Measurements from ENCODE around the gene FAM98A.

FAM98A gene

DNA sequence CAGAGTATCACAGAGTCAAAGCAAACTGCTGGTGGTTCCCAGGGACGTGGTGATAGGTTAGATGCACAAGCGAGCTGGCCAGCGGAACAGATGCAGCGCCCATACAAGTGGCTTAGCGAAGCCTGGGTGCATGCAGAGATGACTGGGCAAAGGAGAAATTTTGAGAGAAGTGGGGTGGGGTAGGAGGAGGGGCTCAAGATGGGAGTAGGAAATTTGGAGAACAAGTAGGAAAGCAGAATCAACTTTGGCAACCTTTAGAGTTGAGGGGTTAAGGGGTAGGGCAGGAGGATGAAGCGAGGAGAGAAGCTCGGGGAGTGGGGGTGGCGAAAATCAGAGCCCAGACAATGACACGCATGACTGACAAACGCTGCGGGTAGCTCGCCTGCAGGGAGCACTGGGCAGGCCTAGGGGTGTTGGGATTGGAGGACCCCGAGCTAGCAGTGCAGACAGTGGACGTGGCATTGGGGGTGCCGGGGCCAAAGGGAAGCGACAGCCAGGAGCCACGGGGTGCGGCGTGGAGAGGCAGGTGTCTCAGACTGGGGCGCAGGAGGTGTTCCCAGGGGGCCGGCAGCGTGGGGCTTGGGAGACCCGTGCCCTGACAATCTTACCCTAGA is 431 bp downstream of the FAM98A start (continued):
- no peak for TF ChIP-seq ZNF433 (tag by site-specific recombination; IDR thresholded peaks at IDR 0.05; ENCODE audit: low read depth)
- TF ChIP-seq ZEB2 (tag by site-specific recombination; IDR thresholded peaks at IDR 0.05), result 0 out of 2 replicates have a peak, but pooled peaks have one; percentile 16
- no peak for TF ChIP-seq ZNF624 (tag by site-specific recombination; IDR thresholded peaks at IDR 0.05)
- no peak for TF ChIP-seq ZNF776 (tag by site-specific recombination; IDR thresholded peaks at IDR 0.05; ENCODE audit: borderline replicate concordance)
- 0 out of 2 replicates have a peak, but pooled peaks have one; percentile 28 for TF ChIP-seq WT1 (tag by site-specific recombination; IDR thresholded peaks at IDR 0.05)
- TF ChIP-seq, protein P1, sequence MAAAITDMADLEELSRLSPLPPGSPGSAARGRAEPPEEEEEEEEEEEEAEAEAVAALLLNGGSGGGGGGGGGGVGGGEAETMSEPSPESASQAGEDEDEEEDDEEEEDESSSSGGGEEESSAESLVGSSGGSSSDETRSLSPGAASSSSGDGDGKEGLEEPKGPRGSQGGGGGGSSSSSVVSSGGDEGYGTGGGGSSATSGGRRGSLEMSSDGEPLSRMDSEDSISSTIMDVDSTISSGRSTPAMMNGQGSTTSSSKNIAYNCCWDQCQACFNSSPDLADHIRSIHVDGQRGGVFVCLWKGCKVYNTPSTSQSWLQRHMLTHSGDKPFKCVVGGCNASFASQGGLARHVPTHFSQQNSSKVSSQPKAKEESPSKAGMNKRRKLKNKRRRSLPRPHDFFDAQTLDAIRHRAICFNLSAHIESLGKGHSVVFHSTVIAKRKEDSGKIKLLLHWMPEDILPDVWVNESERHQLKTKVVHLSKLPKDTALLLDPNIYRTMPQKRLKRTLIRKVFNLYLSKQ (tag by site-specific recombination; IDR thresholded peaks at IDR 0.05; ENCODE audit: borderline replicate concordance), result no peak
- no peak for TF ChIP-seq ZNF169 (tag by site-specific recombination; IDR thresholded peaks at IDR 0.05)
- TF ChIP-seq, protein P2, sequence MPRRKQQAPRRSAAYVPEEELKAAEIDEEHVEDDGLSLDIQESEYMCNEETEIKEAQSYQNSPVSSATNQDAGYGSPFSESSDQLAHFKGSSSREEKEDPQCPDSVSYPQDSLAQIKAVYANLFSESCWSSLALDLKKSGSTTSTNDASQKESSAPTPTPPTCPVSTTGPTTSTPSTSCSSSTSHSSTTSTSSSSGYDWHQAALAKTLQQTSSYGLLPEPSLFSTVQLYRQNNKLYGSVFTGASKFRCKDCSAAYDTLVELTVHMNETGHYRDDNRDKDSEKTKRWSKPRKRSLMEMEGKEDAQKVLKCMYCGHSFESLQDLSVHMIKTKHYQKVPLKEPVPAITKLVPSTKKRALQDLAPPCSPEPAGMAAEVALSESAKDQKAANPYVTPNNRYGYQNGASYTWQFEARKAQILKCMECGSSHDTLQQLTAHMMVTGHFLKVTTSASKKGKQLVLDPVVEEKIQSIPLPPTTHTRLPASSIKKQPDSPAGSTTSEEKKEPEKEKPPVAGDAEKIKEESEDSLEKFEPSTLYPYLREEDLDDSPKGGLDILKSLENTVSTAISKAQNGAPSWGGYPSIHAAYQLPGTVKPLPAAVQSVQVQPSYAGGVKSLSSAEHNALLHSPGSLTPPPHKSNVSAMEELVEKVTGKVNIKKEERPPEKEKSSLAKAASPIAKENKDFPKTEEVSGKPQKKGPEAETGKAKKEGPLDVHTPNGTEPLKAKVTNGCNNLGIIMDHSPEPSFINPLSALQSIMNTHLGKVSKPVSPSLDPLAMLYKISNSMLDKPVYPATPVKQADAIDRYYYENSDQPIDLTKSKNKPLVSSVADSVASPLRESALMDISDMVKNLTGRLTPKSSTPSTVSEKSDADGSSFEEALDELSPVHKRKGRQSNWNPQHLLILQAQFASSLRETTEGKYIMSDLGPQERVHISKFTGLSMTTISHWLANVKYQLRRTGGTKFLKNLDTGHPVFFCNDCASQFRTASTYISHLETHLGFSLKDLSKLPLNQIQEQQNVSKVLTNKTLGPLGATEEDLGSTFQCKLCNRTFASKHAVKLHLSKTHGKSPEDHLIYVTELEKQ (tag by site-specific recombination; IDR thresholded peaks at IDR 0.05; ENCODE audit: borderline replicate concordance), result 0 out of 2 replicates have a peak, but pooled peaks have one; percentile 24
- TF ChIP-seq ZNF501 (tag by site-specific recombination; IDR thresholded peaks at IDR 0.05), result 0 out of 2 replicates have a peak, but pooled peaks have one; percentile 60
- TF ChIP-seq, protein P3, sequence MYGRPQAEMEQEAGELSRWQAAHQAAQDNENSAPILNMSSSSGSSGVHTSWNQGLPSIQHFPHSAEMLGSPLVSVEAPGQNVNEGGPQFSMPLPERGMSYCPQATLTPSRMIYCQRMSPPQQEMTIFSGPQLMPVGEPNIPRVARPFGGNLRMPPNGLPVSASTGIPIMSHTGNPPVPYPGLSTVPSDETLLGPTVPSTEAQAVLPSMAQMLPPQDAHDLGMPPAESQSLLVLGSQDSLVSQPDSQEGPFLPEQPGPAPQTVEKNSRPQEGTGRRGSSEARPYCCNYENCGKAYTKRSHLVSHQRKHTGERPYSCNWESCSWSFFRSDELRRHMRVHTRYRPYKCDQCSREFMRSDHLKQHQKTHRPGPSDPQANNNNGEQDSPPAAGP (tag by site-specific recombination; IDR thresholded peaks at IDR 0.05), result peak; percentile 41; the same call in 1 of the 2 replicates
- 0 out of 2 replicates have a peak, but pooled peaks have one; percentile 31 for TF ChIP-seq ZNF561 (tag by site-specific recombination; IDR thresholded peaks at IDR 0.05; ENCODE audit: borderline replicate concordance)
- 0 out of 2 replicates have a peak, but pooled peaks have one; percentile 24 for TF ChIP-seq CTCF (tag by site-specific recombination; IDR thresholded peaks at IDR 0.05)
- TF ChIP-seq OSR2 (tag by site-specific recombination; IDR thresholded peaks at IDR 0.05), result peak; percentile 42; the same call in 1 of the 2 replicates
- no peak for TF ChIP-seq ZNF48 (tag by site-specific recombination; IDR thresholded peaks at IDR 0.05)
- TF ChIP-seq YY2 (tag by site-specific recombination; IDR thresholded peaks at IDR 0.05), result 0 out of 2 replicates have a peak, but pooled peaks have one; percentile 40
- no peak for TF ChIP-seq KLF7 (tag by site-specific recombination; IDR thresholded peaks at IDR 0.05; ENCODE audit: borderline replicate concordance)
- no peak for TF ChIP-seq ZNF580 (tag by site-specific recombination; IDR thresholded peaks at IDR 0.05)
- TF ChIP-seq, protein P4, sequence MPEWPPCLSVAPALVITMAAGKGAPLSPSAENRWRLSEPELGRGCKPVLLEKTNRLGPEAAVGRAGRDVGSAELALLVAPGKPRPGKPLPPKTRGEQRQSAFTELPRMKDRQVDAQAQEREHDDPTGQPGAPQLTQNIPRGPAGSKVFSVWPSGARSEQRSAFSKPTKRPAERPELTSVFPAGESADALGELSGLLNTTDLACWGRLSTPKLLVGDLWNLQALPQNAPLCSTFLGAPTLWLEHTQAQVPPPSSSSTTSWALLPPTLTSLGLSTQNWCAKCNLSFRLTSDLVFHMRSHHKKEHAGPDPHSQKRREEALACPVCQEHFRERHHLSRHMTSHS (tag by site-specific recombination; IDR thresholded peaks at IDR 0.05), result no peak
- TF ChIP-seq ZIC2 (tag by site-specific recombination; IDR thresholded peaks at IDR 0.05), result peak; percentile 72
- 0 out of 2 replicates have a peak, but pooled peaks have one; percentile 32 for TF ChIP-seq ZNF777 (tag by site-specific recombination; IDR thresholded peaks at IDR 0.05; ENCODE audit: borderline replicate concordance)
- TF ChIP-seq ZNF148 (tag by site-specific recombination; IDR thresholded peaks at IDR 0.05; ENCODE audit: borderline replicate concordance), result no peak
- 0 out of 2 replicates have a peak, but pooled peaks have one; percentile 12 for TF ChIP-seq GLIS1 (tag by site-specific recombination; IDR thresholded peaks at IDR 0.05)
- TF ChIP-seq, protein P5, sequence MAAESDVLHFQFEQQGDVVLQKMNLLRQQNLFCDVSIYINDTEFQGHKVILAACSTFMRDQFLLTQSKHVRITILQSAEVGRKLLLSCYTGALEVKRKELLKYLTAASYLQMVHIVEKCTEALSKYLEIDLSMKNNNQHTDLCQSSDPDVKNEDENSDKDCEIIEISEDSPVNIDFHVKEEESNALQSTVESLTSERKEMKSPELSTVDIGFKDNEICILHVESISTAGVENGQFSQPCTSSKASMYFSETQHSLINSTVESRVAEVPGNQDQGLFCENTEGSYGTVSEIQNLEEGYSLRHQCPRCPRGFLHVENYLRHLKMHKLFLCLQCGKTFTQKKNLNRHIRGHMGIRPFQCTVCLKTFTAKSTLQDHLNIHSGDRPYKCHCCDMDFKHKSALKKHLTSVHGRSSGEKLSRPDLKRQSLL (tag by site-specific recombination; IDR thresholded peaks at IDR 0.05), result no peak
- TF ChIP-seq ZXDB (tag by site-specific recombination; IDR thresholded peaks at IDR 0.05), result no peak
- TF ChIP-seq GFI1B (tag by site-specific recombination; IDR thresholded peaks at IDR 0.05), result peak; percentile 74; the same call in 1 of the 2 replicates
- TF ChIP-seq ZFP69B (tag by site-specific recombination; IDR thresholded peaks at IDR 0.05), result 0 out of 2 replicates have a peak, but pooled peaks have one; percentile 22
